GM10248 (cell line): ENCODE results near the gene NDST1.
A peak's percentile ranks its signal among the peaks of the same experiment; 100 is the strongest.

Source experiments
- CTCF ChIA-PET: fragments of 300-600 bp; sonication (Branson Sonifier 250); formaldehyde crosslinking; extraction: SDS; loops from one replicate; lab custom pipeline; 2021; ENCODE audit warnings: antibody characterized with exemption; lab: Yijun Ruan, JAX
- POLR2A ChIA-PET: fragments of 350-650 bp; sonication (Branson Sonifier 250); formaldehyde crosslinking; extraction: SDS; loops from one replicate; lab custom pipeline; 2020; ENCODE audit warnings: antibody characterized with exemption; lab: Yijun Ruan, JAX
- DNase-seq: peaks from one replicate; pipeline ENCODE4 v3.0.0; 2012; ENCODE audit errors: extremely low spot score
- CTCF ChIP-seq: IDR thresholded peaks from 2 replicates; pipeline ENCODE4 v1.5.1; 2012; ENCODE audit warnings: mild to moderate bottlenecking, low read depth; ENCODE audit errors: extremely low read depth, missing control alignments, control extremely low read depth

NDST1 gene

GRCh38 chr5:150520747-150521521, 13.0 kb downstream of the NDST1 start:
- DNase-seq: no peak
- no peak for TF ChIP-seq CTCF
- CTCF ChIA-PET: interaction anchor here (1.1 to 5.7 kb wide), 4 partner anchors 10 to 71 kb away, joined by 4 to 43 read pairs (median 14); partner anchors contain the start of gene RPS14
- POLR2A ChIA-PET: no interaction called here

- no peak for DNase-seq
- ChIA-PET POLR2A (no interaction called here), CTCF (interaction anchor here (2.2 to 5.7 kb wide), 3 partner anchors 32 to 71 kb away, joined by 8 to 43 read pairs (median 15); partner anchors contain the start of gene RPS14)
- TF ChIP-seq CTCF: no peak
These were observed 13.5 kb downstream of the NDST1 start for GRCh38 chr5:150521522-150521817.

- CTCF ChIA-PET: interaction anchor here (0.9 to 5.7 kb wide), 6 partner anchors 10 to 72 kb away, joined by 3 to 43 read pairs (median 12); partner anchors contain the start of gene RPS14
- DNase-seq: no peak
- no peak for TF ChIP-seq CTCF
- POLR2A ChIA-PET: interaction anchor here (0.6 kb wide), 1 partner anchor 63 kb away, joined by 4 read pairs; no protein-coding TSS in a partner anchor
These were observed 14.1 kb downstream of the NDST1 start for GRCh38 chr5:150521939-150522503.

- ChIA-PET CTCF (interaction anchor here (0.9 to 5.7 kb wide), 8 partner anchors 10 to 73 kb away, joined by 3 to 43 read pairs (median 8); partner anchors contain the start of gene RPS14), POLR2A (interaction anchor here (0.6 kb wide), 1 partner anchor 64 kb away, joined by 4 read pairs; no protein-coding TSS in a partner anchor)
- no peak for TF ChIP-seq CTCF
- no peak for DNase-seq
These were observed 14.8 kb downstream of the NDST1 start for GRCh38 chr5:150522504-150523414.

GRCh38 chr5:150523472-150524350, 15.8 kb downstream of the NDST1 start:
- CTCF ChIA-PET: interaction anchor here (1.0 to 5.7 kb wide), 14 partner anchors 11 to 125 kb away, joined by 3 to 43 read pairs (median 5); partner anchors contain the start of gene RPS14
- POLR2A ChIA-PET: no interaction called here
- peak; percentile 44 for TF ChIP-seq CTCF
- peak; percentile 75 for DNase-seq
